Endothelial cell of umbilical vein (primary cell): ENCODE data around the gene PDK4. TPM values are rescaled to one million over a fixed set of nuclear protein-coding genes. Genes with fewer than 3 reads are reported as not detected.

ENCODE experiments used
- BruUV-seq: library from RNA; stranded (reverse); fragments of 400-500 nt; replicated peaks from 2 replicates; lab custom pipeline; 2021; lab: Mats Ljungman, UMichigan
- CTCF ChIA-PET: fragments of 300-600, 350-600 bp; sonication (Branson Sonifier 250); formaldehyde crosslinking; loops from one replicate; lab custom pipeline; 2021; ENCODE audit warnings: antibody characterized with exemption, inconsistent platforms; lab: Charles Lee
- POLR2A ChIA-PET: fragments of 300-600, 350-600 bp; sonication (Branson Sonifier 250); formaldehyde crosslinking; loops from one replicate; lab custom pipeline; 2021; ENCODE audit warnings: antibody characterized with exemption, inconsistent platforms; lab: Charles Lee
- DNase-seq: peaks from one replicate; pipeline ENCODE4 v3.0.0-alpha.2; 2011; ENCODE audit warnings: low read depth, low spot score
- FAIRE-seq: peaks from 2 replicates; lab custom pipeline; 2011; peaks lifted over from hg19 to GRCh38; lab: Jason Lieb, UNC
- H2AFZ ChIP-seq: 2 replicates; pipeline ENCODE4 v1.6.0; 2012; ENCODE audit warnings: low read depth, low read length, control low read depth, inconsistent platforms
- H3K27ac ChIP-seq: 2 replicates; pipeline ENCODE4 v1.5.1; 2011; ENCODE audit warnings: low read depth, mild to moderate bottlenecking, control low read depth, low read length, moderate library complexity; ENCODE audit not compliant: insufficient read depth
- H3K27me3 ChIP-seq, 2 experiments: 2 replicates each; pipeline versions ENCODE4 v1.6.0 to v1.6.1; 2011; ENCODE audit warnings: low read length in 2 of 2, mixed read lengths in 1 of 2; ENCODE audit not compliant: control insufficient read depth in 2 of 2, insufficient read depth in 2 of 2
- H3K36me3 ChIP-seq, 2 experiments: 2 replicates in 1 of 2; 3 replicates in 1 of 2; pipeline ENCODE4 v1.5.1; 2011; ENCODE audit warnings: low read length in 2 of 2, mild to moderate bottlenecking in 1 of 2, moderate library complexity in 1 of 2; ENCODE audit not compliant: control insufficient read depth in 2 of 2, insufficient read depth in 2 of 2; ENCODE audit errors: extremely low read depth in 1 of 2
- H3K4me1 ChIP-seq: 3 replicates; pipeline ENCODE4 v1.5.1; 2011; ENCODE audit warnings: mild to moderate bottlenecking, low read length; ENCODE audit not compliant: control insufficient read depth, insufficient read depth; ENCODE audit errors: extremely low read depth
- H3K4me2 ChIP-seq: 2 replicates; pipeline ENCODE4 v1.6.1; 2011; ENCODE audit warnings: low read length, control low read depth, mixed read lengths; ENCODE audit not compliant: insufficient read depth
- H3K4me3 ChIP-seq, 3 experiments: fragments of 200-600 bp in 1 of 3; sonication (generic), shearing (Covaris generic) in 1 of 3; replicated peaks in 1 of 3; 2 replicates each; pipeline ENCODE4 v1.5.1; 2011 to 2016; ENCODE audit warnings: control low read depth in 3 of 3, low read length in 3 of 3, mild to moderate bottlenecking in 2 of 3, inconsistent platforms in 1 of 3, low read depth in 1 of 3, moderate library complexity in 1 of 3; ENCODE audit not compliant: insufficient read depth in 1 of 3
- H3K79me2 ChIP-seq: 2 replicates; pipeline ENCODE4 v1.6.0; 2012; ENCODE audit warnings: low read length, inconsistent platforms; ENCODE audit not compliant: control insufficient read depth, insufficient read depth
- H3K9ac ChIP-seq: replicated peaks from 2 replicates; pipeline ENCODE3; 2011; ENCODE audit warnings: low read length, control low read depth; ENCODE audit not compliant: insufficient read depth; ENCODE audit errors: extremely low read depth
- H3K9me1 ChIP-seq: replicated peaks from 3 replicates; pipeline ENCODE4 v1.6.0; 2011; ENCODE audit warnings: mild to moderate bottlenecking, low read length; ENCODE audit not compliant: control insufficient read depth, insufficient read depth; ENCODE audit errors: extremely low read depth
- H3K9me3 ChIP-seq: replicated peaks from 2 replicates; pipeline ENCODE4 v1.5.1; 2012; ENCODE audit warnings: low read length, inconsistent platforms; ENCODE audit not compliant: control insufficient read depth, insufficient read depth
- H4K20me1 ChIP-seq: replicated peaks from 2 replicates; pipeline ENCODE3; 2011; ENCODE audit warnings: mild to moderate bottlenecking, low read length; ENCODE audit not compliant: control insufficient read depth, insufficient read depth; ENCODE audit errors: extremely low read depth
- CTCF ChIP-seq, 2 donors: IDR thresholded peaks; 1 replicate in 1 of 2; 2 replicates in 1 of 2; pipeline ENCODE4 v1.5.1; 2011; ENCODE audit warnings: low read length in 2 of 2, mild to moderate bottlenecking in 2 of 2, moderate library complexity in 2 of 2, control low read depth in 1 of 2, inconsistent platforms in 1 of 2, low read depth in 1 of 2; ENCODE audit not compliant: insufficient read depth in 1 of 2; ENCODE audit errors: extremely low read depth in 1 of 2
- EZH2 ChIP-seq: IDR thresholded peaks from 2 replicates; pipeline ENCODE4 v1.6.1; 2012; ENCODE audit warnings: borderline replicate concordance, low read depth, mild to moderate bottlenecking, moderate library complexity, low read length, inconsistent platforms; ENCODE audit not compliant: severe bottlenecking
- FOS ChIP-seq: IDR thresholded peaks from 2 replicates; pipeline ENCODE4 v1.6.1; 2011; ENCODE audit warnings: mild to moderate bottlenecking, low read length, moderate library complexity, borderline replicate concordance; ENCODE audit not compliant: insufficient read depth
- GATA2 ChIP-seq: IDR thresholded peaks from 2 replicates; pipeline ENCODE4 v1.7.0; 2011; ENCODE audit warnings: low read depth, mild to moderate bottlenecking, moderate library complexity, mixed read lengths, low read length; ENCODE audit not compliant: insufficient read length, insufficient read depth
- JUN ChIP-seq: IDR thresholded peaks from 2 replicates; pipeline ENCODE4 v1.6.1; 2011; ENCODE audit warnings: borderline replicate concordance, low read depth; ENCODE audit not compliant: insufficient read length, insufficient read depth
- MAX ChIP-seq: IDR thresholded peaks from 2 replicates; pipeline ENCODE4 v1.6.1; 2011; ENCODE audit not compliant: insufficient read depth, insufficient read length
- MYC ChIP-seq: IDR thresholded peaks from one replicate; pipeline ENCODE4 v1.6.1; 2011; ENCODE audit warnings: mild to moderate bottlenecking, low read depth, low read length
- POLR2A ChIP-seq: IDR thresholded peaks from 2 replicates; pipeline ENCODE4 v1.6.1; 2012; ENCODE audit warnings: low read depth, mild to moderate bottlenecking, control low read depth, low read length
- POLR2AphosphoS5 ChIP-seq: IDR thresholded peaks from 2 replicates; pipeline ENCODE4 v1.6.1; 2012; ENCODE audit warnings: low read depth, mild to moderate bottlenecking, control low read depth, low read length, moderate library complexity; ENCODE audit not compliant: insufficient read depth
- dilution Hi-C: fragments of 300-500 bp; cut with MboI; formaldehyde crosslinking; loops from one replicate; pipeline ENCODE4 v1.15.0; 2019; ENCODE audit warnings: low sequenced_read_pairs; ENCODE audit not compliant: extremely low pct_ligation_motif_present
- intact Hi-C: fragments of 100-400 bp; cut with micrococcal nuclease; formaldehyde crosslinking; loops from one replicate; pipeline ENCODE4 v1.10.0; 2022
- polyA plus RNA-seq, 4 experiments: library from polyadenylated mRNA; depleted of rRNA in 3 of 4; stranded (reverse) in 3 of 4; unstranded in 1 of 4; fragments of >200 nt; gene quantifications; 2 replicates each; pipeline versions ENCODE4 v1.2.1 to v1.2.3, GENCODE V29; 2011 to 2012; ENCODE audit warnings: missing spikeins in 1 of 4
- total RNA-seq: library from RNA; stranded (reverse); gene quantifications from 2 replicates; pipeline ENCODE4 v1.2.3, GENCODE V29; 2021

The PDK4 gene
- total and polyA plus RNA-seq, 2 donors (not counting 3 experiments of a cell fraction or from before 2014, with no cell fraction given): 0.75 to 2.5 TPM

GRCh38 chr7:95537468-95537867 is 58.8 kb downstream of the PDK4 start:
- no peak for FAIRE-seq
- ChIA-PET POLR2A (no interaction called here), CTCF (interaction anchor here (27.9 kb wide), 1 partner anchor 152 kb away, joined by 917 read pairs; no protein-coding TSS in a partner anchor)
- H4K20me1 ChIP-seq: no peaks in the 10 kb centered on the region
- intact Hi-C loops (no loop called here), dilution Hi-C loops (no loop called here)
- H3K27ac ChIP-seq: no peak overlapping the region
- no peak overlapping the region for H2AFZ ChIP-seq
- peaks cover 12 to 30% of the 10 kb centered on the region in 2 experiments for H3K27me3 ChIP-seq
- no peaks in the 10 kb centered on the region for H3K79me2 ChIP-seq
- no TSS peak for BruUV-seq
- no peak overlapping the region for H3K4me2 ChIP-seq
- H3K4me3 ChIP-seq: no peak overlapping the region
- no peak for DNase-seq
- no peaks in the 10 kb centered on the region for H3K9me3 ChIP-seq
- H3K4me1 ChIP-seq: no peaks in the 10 kb centered on the region
- H3K9me1 ChIP-seq: no peaks in the 10 kb centered on the region
- TF ChIP-seq EZH2: no peak
- no peak for TF ChIP-seq POLR2A
- no peak for TF ChIP-seq MAX
- no peak for TF ChIP-seq GATA2
- no peak for TF ChIP-seq FOS
- TF ChIP-seq CTCF (IDR thresholded peaks at IDR 0.05; ENCODE audit: extremely low read depth in 1 of 2, insufficient read depth in 1 of 2, low read depth in 1 of 2, low read length in 2 of 2): no peak
- no peak for TF ChIP-seq POLR2AphosphoS5
- no peak for TF ChIP-seq MYC
- TF ChIP-seq JUN: no peak
- no peak overlapping the region for H3K9ac ChIP-seq
- H3K36me3 ChIP-seq: no peaks in the 10 kb centered on the region
